ENCODE data around the gene LEKR1.

LEKR1 gene

DNA sequence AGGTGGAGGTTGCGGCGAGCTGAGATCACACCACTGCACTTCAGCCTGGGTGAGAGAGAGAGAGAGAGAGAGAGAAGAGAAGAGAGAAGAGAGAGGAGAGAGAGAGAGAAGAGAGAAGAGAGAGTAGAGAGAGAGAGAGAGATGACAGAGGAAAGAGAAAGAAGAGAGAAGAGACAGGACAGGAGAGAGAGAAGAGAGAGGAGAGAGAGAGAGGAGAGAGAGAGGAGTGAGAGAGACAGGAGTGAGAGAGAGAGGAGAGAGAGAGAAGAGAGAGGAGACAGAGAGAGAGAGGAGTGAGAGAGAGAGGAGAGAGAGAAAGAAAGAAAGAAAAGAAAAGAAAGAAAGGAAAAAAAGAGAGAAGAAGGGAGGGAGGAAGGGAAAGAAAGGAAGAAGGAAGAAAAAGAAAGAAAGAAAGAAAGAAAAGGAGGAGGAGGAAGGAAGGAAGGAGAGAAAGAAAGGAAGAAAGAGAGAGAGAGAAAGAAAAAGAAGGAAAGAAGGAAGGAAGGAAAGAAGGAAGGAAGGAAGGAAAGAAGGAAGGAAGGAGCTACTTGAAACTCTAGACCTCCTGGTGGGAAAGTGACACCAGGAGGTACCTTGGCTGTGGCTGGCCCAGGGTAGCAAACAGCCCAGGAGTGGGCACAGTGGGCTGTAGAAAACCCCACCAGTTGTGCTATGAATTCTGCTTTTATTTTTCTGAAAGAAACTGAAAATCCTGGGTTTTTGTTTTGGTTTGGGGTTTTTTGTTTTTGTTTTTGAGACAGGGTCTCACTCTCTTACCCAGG is 245.8 kb downstream of the LEKR1 start:
- WGBS, result 97% methylated on average over 2 of the region's 2 CpGs

GRCh38 chr3:157073810-157074209 is 247.7 kb downstream of the LEKR1 start:
- Histone ChIP-seq H4K91ac (ENCODE audit: low read length) (no peak overlapping the region), H3K27ac (ENCODE audit: low read length, poor library complexity, severe bottlenecking) (no peak overlapping the region), H3K14ac (ENCODE audit: low read length in 2 of 2) (no peak overlapping the region), H2AFZ (ENCODE audit: low read depth, low read length) (no peak overlapping the region), H3K27me3 (ENCODE audit: control insufficient read depth in 1 of 2, insufficient read depth in 1 of 2, low read length in 2 of 2) (no peaks in the 10 kb centered on the region), H3K4ac (ENCODE audit: low read depth in 1 of 2, low read length in 2 of 2) (no peak overlapping the region), H2AK5ac (ENCODE audit: low read length, severe bottlenecking) (no peak overlapping the region), H3K4me1 (ENCODE audit: control insufficient read depth, insufficient read depth, low read depth, low read length) (peaks cover 11% of the 10 kb centered on the region), H4K8ac (ENCODE audit: low read length) (no peak overlapping the region), H2BK15ac (ENCODE audit: low read depth, poor library complexity, severe bottlenecking) (no peak overlapping the region), H3K4me2 (ENCODE audit: low read length, poor library complexity, severe bottlenecking) (no peak overlapping the region), H3K9ac (ENCODE audit: low read length) (peak overlapping the region; percentile 81), H3K9me3 (ENCODE audit: control insufficient read depth, low read length) (no peaks in the 10 kb centered on the region), H3K36me3 (ENCODE audit: control insufficient read depth in 1 of 2, insufficient read depth in 2 of 2, low read depth in 1 of 2, low read length in 2 of 2) (no peaks in the 10 kb centered on the region), H3K79me1 (replicated peaks; ENCODE audit: low read length, poor library complexity, severe bottlenecking) (no peaks in the 10 kb centered on the region), H3K23ac (ENCODE audit: low read length in 2 of 2) (no peak overlapping the region), H2BK5ac (ENCODE audit: low read depth, low read length, poor library complexity, severe bottlenecking) (no peak overlapping the region), H3K4me3 (ENCODE audit: insufficient read depth in 1 of 2, low read depth in 1 of 2, low read length in 2 of 2) (no peak overlapping the region), H2BK120ac (ENCODE audit: low read depth, low read length) (peak overlapping the region; percentile 59), H3K18ac (ENCODE audit: low read depth in 1 of 2, low read length in 2 of 2) (no peak overlapping the region), H2BK12ac (ENCODE audit: low read length in 2 of 2) (no peak overlapping the region)
- DNase-seq, result peak; percentile 86
- 47% methylated on average over 4 of the region's 4 CpGs for WGBS

More for the DNA sequence above, 245.8 kb downstream of the LEKR1 start:
- H3K79me1 ChIP-seq (replicated peaks; ENCODE audit: low read length, poor library complexity, severe bottlenecking), result no peaks in the 10 kb centered on the region
- H2AFZ ChIP-seq (ENCODE audit: low read depth, low read length), result no peak overlapping the region
- H3K36me3 ChIP-seq (ENCODE audit: control insufficient read depth in 1 of 2, insufficient read depth in 2 of 2, low read depth in 1 of 2, low read length in 2 of 2), result no peaks in the 10 kb centered on the region
- H2BK15ac ChIP-seq (ENCODE audit: low read depth, poor library complexity, severe bottlenecking), result no peak overlapping the region
- H3K4me2 ChIP-seq (ENCODE audit: low read length, poor library complexity, severe bottlenecking), result no peak overlapping the region
- peaks cover 3% of the 10 kb centered on the region for H3K4me1 ChIP-seq (ENCODE audit: control insufficient read depth, insufficient read depth, low read depth, low read length)
- H3K14ac ChIP-seq (ENCODE audit: low read length in 2 of 2), result no peak overlapping the region
- no peak overlapping the region for H2BK12ac ChIP-seq (ENCODE audit: low read length in 2 of 2)
- no peak overlapping the region for H2BK5ac ChIP-seq (ENCODE audit: low read depth, low read length, poor library complexity, severe bottlenecking)
- no peak overlapping the region for H3K9ac ChIP-seq (ENCODE audit: low read length)
- no peak overlapping the region for H2BK120ac ChIP-seq (ENCODE audit: low read depth, low read length)
- no peak for DNase-seq
- H3K18ac ChIP-seq (ENCODE audit: low read depth in 1 of 2, low read length in 2 of 2), result no peak overlapping the region
- no peaks in the 10 kb centered on the region for H3K27me3 ChIP-seq (ENCODE audit: control insufficient read depth in 1 of 2, insufficient read depth in 1 of 2, low read length in 2 of 2)
- no peak overlapping the region for H3K23ac ChIP-seq (ENCODE audit: low read length in 2 of 2)
- H3K9me3 ChIP-seq (ENCODE audit: control insufficient read depth, low read length), result no peaks in the 10 kb centered on the region
- H4K91ac ChIP-seq (ENCODE audit: low read length), result no peak overlapping the region
- no peak overlapping the region for H3K27ac ChIP-seq (ENCODE audit: low read length, poor library complexity, severe bottlenecking)
- H3K4ac ChIP-seq (ENCODE audit: low read depth in 1 of 2, low read length in 2 of 2), result no peak overlapping the region
- H3K4me3 ChIP-seq (ENCODE audit: insufficient read depth in 1 of 2, low read depth in 1 of 2, low read length in 2 of 2), result no peak overlapping the region
- H2AK5ac ChIP-seq (ENCODE audit: low read length, severe bottlenecking), result no peak overlapping the region
- H4K8ac ChIP-seq (ENCODE audit: low read length), result no peak overlapping the region

GRCh38 chr3:157074490-157074889 is 248.3 kb downstream of the LEKR1 start:
- Histone ChIP-seq H2BK12ac (ENCODE audit: low read length in 2 of 2) (no peak overlapping the region), H3K4me3 (ENCODE audit: insufficient read depth in 1 of 2, low read depth in 1 of 2, low read length in 2 of 2) (no peak overlapping the region), H2AFZ (ENCODE audit: low read depth, low read length) (no peak overlapping the region), H3K18ac (ENCODE audit: low read depth in 1 of 2, low read length in 2 of 2) (no peak overlapping the region), H3K36me3 (ENCODE audit: control insufficient read depth in 1 of 2, insufficient read depth in 2 of 2, low read depth in 1 of 2, low read length in 2 of 2) (no peaks in the 10 kb centered on the region), H3K14ac (ENCODE audit: low read length in 2 of 2) (no peak overlapping the region), H3K4me1 (ENCODE audit: control insufficient read depth, insufficient read depth, low read depth, low read length) (peaks cover 11% of the 10 kb centered on the region), H3K4me2 (ENCODE audit: low read length, poor library complexity, severe bottlenecking) (no peak overlapping the region), H2AK5ac (ENCODE audit: low read length, severe bottlenecking) (peak overlapping the region; percentile 63), H4K8ac (ENCODE audit: low read length) (no peak overlapping the region), H2BK15ac (ENCODE audit: low read depth, poor library complexity, severe bottlenecking) (no peak overlapping the region), H3K9ac (ENCODE audit: low read length) (no peak overlapping the region), H3K79me1 (replicated peaks; ENCODE audit: low read length, poor library complexity, severe bottlenecking) (no peaks in the 10 kb centered on the region), H3K23ac (ENCODE audit: low read length in 2 of 2) (no peak overlapping the region), H4K91ac (ENCODE audit: low read length) (no peak overlapping the region), H2BK120ac (ENCODE audit: low read depth, low read length) (no peak overlapping the region), H3K27ac (ENCODE audit: low read length, poor library complexity, severe bottlenecking) (no peak overlapping the region), H3K27me3 (ENCODE audit: control insufficient read depth in 1 of 2, insufficient read depth in 1 of 2, low read length in 2 of 2) (no peaks in the 10 kb centered on the region), H2BK5ac (ENCODE audit: low read depth, low read length, poor library complexity, severe bottlenecking) (no peak overlapping the region), H3K9me3 (ENCODE audit: control insufficient read depth, low read length) (no peaks in the 10 kb centered on the region), H3K4ac (ENCODE audit: low read depth in 1 of 2, low read length in 2 of 2) (no peak overlapping the region)
- 91% methylated on average over 3 of the region's 3 CpGs for WGBS
- no peak for DNase-seq

GRCh38 chr3:157074981-157075380 is 248.8 kb downstream of the LEKR1 start:
- WGBS, result 95% methylated on average over 2 of the region's 2 CpGs
- H3K27ac ChIP-seq (ENCODE audit: low read length, poor library complexity, severe bottlenecking), result no peak overlapping the region
- no peaks in the 10 kb centered on the region for H3K79me1 ChIP-seq (replicated peaks; ENCODE audit: low read length, poor library complexity, severe bottlenecking)
- H2BK5ac ChIP-seq (ENCODE audit: low read depth, low read length, poor library complexity, severe bottlenecking), result no peak overlapping the region
- no peak overlapping the region for H3K4ac ChIP-seq (ENCODE audit: low read depth in 1 of 2, low read length in 2 of 2)
- H3K9me3 ChIP-seq (ENCODE audit: control insufficient read depth, low read length), result no peaks in the 10 kb centered on the region
- no peak overlapping the region for H2AK5ac ChIP-seq (ENCODE audit: low read length, severe bottlenecking)
- no peak overlapping the region for H3K4me2 ChIP-seq (ENCODE audit: low read length, poor library complexity, severe bottlenecking)
- H4K8ac ChIP-seq (ENCODE audit: low read length), result no peak overlapping the region
- no peak overlapping the region for H2BK12ac ChIP-seq (ENCODE audit: low read length in 2 of 2)
- H3K27me3 ChIP-seq (ENCODE audit: control insufficient read depth in 1 of 2, insufficient read depth in 1 of 2, low read length in 2 of 2), result no peaks in the 10 kb centered on the region
- H3K18ac ChIP-seq (ENCODE audit: low read depth in 1 of 2, low read length in 2 of 2), result no peak overlapping the region
- DNase-seq, result no peak
- no peaks in the 10 kb centered on the region for H3K36me3 ChIP-seq (ENCODE audit: control insufficient read depth in 1 of 2, insufficient read depth in 2 of 2, low read depth in 1 of 2, low read length in 2 of 2)
- no peak overlapping the region for H2BK15ac ChIP-seq (ENCODE audit: low read depth, poor library complexity, severe bottlenecking)
- no peak overlapping the region for H2AFZ ChIP-seq (ENCODE audit: low read depth, low read length)
- H3K14ac ChIP-seq (ENCODE audit: low read length in 2 of 2), result no peak overlapping the region
- no peak overlapping the region for H3K9ac ChIP-seq (ENCODE audit: low read length)
- H4K91ac ChIP-seq (ENCODE audit: low read length), result no peak overlapping the region
- peaks cover 13% of the 10 kb centered on the region for H3K4me1 ChIP-seq (ENCODE audit: control insufficient read depth, insufficient read depth, low read depth, low read length)
- no peak overlapping the region for H2BK120ac ChIP-seq (ENCODE audit: low read depth, low read length)
- H3K23ac ChIP-seq (ENCODE audit: low read length in 2 of 2), result no peak overlapping the region
- H3K4me3 ChIP-seq (ENCODE audit: insufficient read depth in 1 of 2, low read depth in 1 of 2, low read length in 2 of 2), result no peak overlapping the region

Measured in mesenchymal stem cell (in vitro differentiated cells and primary cell).